ENCODE data around the gene B3GALT5. TPM values are rescaled to one million over a fixed set of nuclear protein-coding genes. Genes with fewer than 3 reads are reported as not detected.

Gene B3GALT5
- total RNA-seq, 4 donors from 2014 or later: under 0.01 TPM; not detected in 3

GRCh38 chr21:39673736-39674135 is 61.0 kb downstream of the B3GALT5 start:
- TF ChIP-seq CTCF (IDR thresholded peaks at IDR 0.05; ENCODE audit: low read depth): no peak

GRCh38 chr21:39674801-39675200 is 62.1 kb downstream of the B3GALT5 start:
- TF ChIP-seq CTCF (IDR thresholded peaks at IDR 0.05; ENCODE audit: low read depth): no peak

- TF ChIP-seq CTCF (IDR thresholded peaks at IDR 0.05; ENCODE audit: low read depth): no peak
These were observed 62.9 kb downstream of the B3GALT5 start for GRCh38 chr21:39675590-39675989.

- TF ChIP-seq CTCF (IDR thresholded peaks at IDR 0.05; ENCODE audit: low read depth): no peak
These were observed 63.4 kb downstream of the B3GALT5 start for GRCh38 chr21:39675993-39676661.

- no peak for TF ChIP-seq CTCF (IDR thresholded peaks at IDR 0.05; ENCODE audit: low read depth)
These were observed 67.5 kb downstream of the B3GALT5 start for GRCh38 chr21:39680216-39680615.

GRCh38 chr21:39681257-39681656 is 68.5 kb downstream of the B3GALT5 start:
- no peak for TF ChIP-seq CTCF (IDR thresholded peaks at IDR 0.05; ENCODE audit: low read depth)

- TF ChIP-seq CTCF (IDR thresholded peaks at IDR 0.05; ENCODE audit: low read depth): no peak
These were observed 69.1 kb downstream of the B3GALT5 start for GRCh38 chr21:39681845-39682244.
